Suppressor macrophage treated with lipopolysaccharide for 4 hours (primary cell): Measurements from ENCODE around the gene C20orf173.

ENCODE experiments used
- DNase-seq: peaks from one replicate; pipeline ENCODE4 v3.0.0-alpha.2; 2020

The C20orf173 gene

DNA sequence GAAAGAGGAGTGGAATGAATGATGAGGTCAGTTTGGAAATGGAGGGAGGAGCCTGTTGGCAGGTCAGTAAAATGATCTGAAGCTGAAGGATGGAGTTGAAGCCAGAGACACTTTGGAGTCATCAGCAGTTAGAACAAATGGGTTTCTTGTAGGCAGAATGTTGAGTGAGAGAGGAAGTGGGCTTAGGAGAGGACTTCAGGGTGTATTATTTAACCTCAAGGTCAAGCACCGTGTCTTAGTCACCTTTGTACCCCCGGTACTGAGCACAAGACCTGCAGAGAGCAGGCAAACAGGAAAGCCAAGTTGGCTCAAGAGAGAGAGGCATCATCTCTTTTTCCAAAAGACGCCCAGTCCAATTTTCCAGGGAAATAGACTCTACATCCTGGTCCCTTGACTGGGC is 23.3 kb downstream of the C20orf173 start:
- no peak for DNase-seq

DNA sequence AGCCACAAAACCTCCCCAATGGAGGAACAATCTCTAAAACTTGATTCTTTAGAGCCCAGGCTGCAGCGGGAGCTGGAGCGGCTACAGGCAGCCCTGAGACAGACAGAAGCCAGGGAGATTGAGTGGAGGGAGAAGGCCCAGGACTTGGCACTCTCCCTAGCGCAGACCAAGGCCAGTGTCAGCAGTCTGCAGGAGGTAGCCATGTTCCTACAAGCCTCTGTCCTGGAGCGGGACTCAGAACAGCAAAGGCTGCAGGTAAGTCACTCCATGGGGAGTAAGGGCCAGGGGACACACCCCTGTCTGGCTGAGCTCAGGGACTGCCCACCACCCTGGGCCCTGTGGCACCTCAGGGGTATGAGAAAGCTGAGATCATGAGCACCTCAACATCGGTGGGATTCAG is 24.7 kb downstream of the C20orf173 start:
- no peak for DNase-seq

DNA sequence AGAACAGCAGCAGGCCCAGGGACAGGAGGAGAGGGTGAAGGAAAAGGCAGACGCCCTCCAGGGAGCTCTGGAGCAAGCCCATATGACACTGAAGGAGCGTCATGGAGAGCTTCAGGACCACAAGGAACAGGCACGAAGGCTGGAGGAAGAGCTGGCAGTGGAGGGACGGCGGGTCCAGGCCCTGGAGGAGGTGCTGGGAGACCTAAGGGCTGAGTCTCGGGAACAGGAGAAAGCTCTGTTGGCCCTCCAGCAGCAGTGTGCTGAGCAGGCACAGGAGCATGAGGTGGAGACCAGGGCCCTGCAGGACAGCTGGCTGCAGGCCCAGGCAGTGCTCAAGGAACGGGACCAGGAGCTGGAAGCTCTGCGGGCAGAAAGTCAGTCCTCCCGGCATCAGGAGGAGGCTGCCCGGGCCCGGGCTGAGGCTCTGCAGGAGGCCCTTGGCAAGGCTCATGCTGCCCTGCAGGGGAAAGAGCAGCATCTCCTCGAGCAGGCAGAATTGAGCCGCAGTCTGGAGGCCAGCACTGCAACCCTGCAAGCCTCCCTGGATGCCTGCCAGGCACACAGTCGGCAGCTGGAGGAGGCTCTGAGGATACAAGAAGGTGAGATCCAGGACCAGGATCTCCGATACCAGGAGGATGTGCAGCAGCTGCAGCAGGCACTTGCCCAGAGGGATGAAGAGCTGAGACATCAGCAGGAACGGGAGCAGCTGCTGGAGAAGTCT is 25.5 kb downstream of the C20orf173 start:
- DNase-seq = no peak

DNA sequence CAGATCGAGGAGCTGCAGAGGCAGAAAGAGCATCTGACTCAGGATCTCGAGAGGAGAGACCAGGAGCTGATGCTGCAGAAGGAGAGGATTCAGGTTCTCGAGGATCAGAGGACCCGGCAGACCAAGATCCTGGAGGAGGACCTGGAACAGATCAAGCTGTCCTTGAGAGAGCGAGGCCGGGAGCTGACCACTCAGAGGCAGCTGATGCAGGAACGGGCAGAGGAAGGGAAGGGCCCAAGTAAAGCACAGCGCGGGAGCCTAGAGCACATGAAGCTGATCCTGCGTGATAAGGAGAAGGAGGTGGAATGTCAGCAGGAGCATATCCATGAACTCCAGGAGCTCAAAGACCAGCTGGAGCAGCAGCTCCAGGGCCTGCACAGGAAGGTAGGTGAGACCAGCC is 26.2 kb downstream of the C20orf173 start:
- no peak for DNase-seq

DNA sequence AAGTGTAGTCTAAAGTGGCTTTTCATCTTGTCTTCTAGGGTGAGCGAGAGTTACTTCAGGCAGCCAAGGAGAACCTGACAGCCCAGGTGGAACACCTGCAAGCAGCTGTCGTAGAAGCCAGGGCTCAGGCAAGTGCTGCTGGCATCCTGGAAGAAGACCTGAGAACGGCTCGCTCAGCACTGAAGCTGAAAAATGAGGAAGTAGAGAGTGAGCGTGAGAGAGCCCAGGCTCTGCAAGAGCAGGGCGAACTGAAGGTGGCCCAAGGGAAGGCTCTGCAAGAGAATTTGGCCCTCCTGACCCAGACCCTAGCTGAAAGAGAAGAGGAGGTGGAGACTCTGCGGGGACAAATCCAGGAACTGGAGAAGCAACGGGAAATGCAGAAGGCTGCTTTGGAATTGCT is 27.1 kb downstream of the C20orf173 start:
- peak; percentile 22 for DNase-seq

DNA sequence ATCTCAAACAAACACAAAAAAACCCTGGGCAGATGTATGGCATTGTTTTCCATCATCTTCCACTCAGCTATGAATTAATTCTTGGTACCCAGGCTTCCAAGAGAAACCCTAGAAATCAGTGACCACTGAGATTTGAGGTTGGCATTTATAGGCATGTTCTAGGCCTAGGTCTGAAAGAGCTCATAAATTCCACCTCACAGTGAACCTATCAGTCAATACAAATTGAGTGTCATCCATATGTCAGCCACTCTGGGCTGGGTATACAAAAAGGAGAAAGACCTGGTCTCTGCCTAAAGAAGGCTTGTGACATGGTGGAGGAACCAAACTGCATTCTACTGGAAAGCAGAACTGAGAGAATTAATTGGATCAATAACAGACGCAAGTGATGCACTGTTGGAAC is 30.2 kb downstream of the C20orf173 start:
- DNase-seq = no peak

DNA sequence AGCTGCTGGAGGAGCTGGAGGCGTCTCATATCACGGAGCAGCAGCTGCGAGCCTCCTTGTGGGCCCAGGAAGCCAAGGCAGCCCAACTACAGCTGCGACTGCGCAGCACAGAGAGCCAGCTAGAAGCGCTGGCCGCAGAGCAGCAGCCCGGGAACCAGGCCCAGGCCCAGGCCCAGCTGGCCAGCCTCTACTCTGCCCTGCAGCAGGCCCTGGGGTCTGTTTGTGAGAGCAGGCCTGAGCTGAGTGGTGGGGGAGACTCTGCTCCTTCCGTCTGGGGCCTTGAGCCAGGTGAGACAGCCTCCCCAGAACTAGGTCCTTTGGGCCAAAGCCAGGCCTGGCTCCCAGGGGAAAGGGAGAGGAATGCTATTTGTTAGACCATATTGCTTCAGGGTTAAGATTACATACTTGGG is 31.7 kb downstream of the C20orf173 start:
- DNase-seq = no peak

DNA sequence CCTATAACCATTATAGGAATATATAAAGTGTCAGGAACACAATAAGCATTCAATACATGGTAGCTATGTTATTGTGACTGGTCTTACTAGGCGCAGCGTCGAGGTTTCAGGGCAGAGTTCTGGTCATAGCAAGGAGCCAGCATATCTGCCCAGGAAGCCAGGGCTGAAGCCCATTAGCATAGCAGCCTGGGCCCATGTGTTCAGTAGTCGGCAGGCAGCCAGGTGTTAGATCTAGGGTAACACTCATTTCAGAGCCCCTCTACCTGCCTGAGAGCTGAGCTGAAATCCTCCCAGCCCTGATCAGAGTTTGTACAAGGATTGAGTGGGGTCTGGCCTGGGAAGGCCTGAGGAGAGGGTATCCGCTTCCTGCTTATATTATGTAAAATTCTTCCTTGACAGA is 32.1 kb downstream of the C20orf173 start:
- DNase-seq = no peak

DNA sequence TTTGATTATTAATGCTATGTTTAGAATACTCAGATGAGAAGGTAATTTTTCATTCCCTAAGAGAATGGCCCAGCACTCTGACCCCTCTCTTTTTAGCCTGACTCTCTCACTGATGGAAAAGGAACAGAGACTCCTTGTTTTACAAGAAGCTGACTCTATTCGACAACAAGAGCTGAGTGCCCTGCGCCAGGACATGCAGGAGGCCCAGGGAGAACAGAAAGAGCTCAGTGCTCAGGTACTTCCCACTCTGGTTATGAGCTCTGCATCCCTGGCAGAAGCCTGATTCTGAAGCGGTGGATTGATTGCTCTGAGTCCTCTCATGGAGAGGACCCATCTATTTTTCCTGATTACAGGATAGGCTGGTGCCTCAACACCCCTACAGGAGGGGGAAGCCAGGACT is 33.0 kb downstream of the C20orf173 start:
- no peak for DNase-seq

DNA sequence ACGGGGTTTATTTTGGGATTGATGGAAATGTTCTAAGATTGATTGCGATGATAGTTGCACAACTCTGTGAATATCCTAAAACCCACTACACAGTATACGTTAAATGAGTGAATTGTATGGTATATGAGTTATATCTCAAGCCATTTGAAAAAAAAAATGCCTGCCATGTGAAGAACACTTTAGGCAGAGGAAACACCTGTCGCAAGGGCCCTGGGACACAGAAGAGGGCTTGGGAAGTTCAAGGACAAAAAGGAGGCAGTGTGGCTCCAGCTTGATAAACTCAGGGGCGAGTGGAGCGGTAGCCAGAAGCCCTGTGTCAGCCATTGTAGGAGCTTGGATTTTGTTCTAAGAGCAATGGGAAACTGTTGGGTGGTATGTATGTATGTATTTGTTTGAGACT is 37.1 kb downstream of the C20orf173 start:
- DNase-seq = no peak

DNA sequence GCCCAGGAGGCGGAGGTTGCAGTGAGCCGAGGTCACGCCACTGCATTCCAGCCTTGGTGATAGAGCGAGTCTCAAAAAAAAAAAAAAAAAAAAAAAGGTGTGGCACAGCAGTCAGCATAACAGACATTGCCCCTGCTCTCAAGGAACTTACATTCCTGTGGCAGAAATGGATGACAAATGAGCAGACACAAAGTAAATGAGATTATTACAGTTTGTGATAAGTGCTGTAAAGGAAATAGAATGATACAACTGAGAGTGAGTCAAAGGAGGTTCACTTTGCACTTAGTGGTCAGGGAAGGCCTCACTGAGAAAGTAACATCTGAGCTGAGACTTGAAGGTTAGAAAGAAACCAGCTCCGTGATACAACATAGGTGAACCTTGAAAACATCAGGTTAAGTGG is 37.6 kb downstream of the C20orf173 start:
- DNase-seq = no peak

DNA sequence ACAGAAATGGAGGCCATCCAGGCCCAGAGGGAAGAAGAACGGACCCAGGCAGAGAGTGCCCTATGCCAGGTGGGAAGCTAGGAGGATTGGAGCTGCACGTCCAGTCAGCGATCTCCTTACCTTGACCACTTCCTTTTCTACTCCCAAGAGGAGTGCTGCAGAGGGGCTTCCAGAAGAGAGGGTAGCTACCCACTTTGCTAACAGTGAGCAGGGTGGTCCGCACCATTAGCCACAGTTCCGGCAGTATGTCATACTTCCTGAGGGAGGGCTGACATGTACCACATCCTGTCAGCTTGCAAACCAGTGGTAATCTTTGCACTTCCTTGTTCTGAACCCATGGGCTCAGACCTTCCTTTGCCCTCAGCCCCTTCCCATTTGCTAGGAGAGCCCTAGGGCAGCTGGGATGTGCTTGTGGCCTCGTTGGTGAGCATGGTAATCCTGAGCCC is 38.7 kb downstream of the C20orf173 start:
- DNase-seq = peak; percentile 61

DNA sequence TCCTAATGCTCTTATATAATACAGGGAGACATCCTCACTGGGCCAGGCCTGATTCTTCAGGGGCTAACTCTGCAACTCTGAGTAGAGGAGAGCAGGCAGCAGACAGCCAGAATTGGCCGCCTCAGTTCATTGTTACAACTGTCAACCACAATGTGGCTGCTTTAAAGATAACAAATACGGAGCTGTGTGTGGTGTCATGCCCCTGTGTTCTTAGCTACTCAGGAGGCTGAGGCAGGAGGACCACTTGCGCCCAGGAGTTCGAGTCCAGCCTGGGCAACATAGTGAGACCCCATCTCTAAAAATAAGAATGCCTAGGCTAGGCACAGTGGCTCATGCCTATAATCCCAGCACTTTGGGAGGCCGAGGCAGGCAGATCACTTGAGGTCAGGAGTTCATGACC is 39.7 kb downstream of the C20orf173 start:
- DNase-seq = no peak

DNA sequence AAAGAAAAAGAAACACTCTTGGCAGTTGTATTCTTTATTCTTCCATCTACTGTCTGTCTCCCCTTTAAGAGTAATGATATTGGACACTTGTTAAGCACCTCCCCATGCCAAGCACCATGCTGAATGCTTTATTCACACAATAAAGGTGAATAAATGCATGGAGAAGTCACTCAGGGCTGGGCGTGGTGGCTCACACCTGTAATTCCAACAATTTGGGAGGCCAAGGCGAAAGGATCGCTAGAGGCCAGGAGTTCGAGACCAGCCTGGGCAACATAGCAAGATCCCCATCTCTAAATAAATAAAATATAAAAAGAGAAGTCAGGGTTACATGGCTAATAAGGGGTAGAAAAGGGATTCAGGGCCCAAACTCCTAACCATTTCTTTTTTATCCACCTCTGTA is 42.0 kb downstream of the C20orf173 start:
- DNase-seq = no peak

DNA sequence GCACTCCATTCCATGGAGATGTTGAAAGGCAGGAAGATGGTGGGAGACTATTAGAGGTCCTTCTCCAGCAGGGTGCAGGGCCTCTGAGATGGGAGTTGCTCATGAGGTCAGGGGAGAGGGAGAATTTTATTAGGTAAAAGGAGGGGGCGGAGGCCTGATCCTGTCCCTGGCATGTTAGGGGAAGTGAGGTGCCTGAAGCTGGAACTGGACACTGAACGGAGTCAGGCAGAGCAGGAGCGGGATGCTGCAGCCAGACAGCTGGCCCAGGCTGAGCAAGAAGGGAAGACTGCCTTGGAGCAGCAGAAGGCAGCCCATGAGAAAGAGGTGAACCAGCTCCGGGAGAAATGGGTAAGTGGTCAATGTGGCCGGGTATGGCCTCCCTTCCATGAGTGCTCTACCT is 49.7 kb downstream of the C20orf173 start:
- no peak for DNase-seq

DNA sequence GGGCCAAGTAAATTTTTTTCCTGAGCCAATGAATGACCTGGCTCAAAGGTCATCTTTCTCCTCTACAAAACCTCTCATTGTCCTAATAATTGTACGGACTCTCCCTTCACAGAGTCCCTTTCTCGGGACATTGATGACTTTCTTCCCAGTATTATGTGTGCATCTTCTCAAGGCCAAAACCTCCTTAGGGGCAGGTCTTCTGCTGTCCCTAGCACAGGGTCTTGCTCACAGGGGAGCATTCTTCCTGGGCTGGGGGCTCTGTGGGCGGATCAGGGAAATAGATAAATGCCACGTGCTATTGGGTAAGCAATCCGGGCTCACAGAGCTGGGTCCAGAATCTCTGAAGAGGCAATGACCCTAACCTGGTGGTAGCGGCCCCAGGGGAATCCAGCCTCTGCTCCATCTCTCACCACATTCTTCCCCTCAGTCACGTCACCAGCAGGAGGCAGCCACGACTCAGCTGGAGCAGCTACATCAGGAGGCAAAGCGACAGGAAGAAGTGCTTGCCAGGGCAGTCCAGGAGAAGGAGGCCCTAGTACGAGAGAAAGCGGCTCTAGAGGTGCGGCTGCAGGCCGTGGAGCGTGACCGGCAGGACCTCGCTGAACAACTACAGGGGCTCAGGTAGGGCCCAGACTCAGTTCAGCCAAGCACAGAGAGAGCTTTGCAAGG is 50.5 kb downstream of the C20orf173 start:
- DNase-seq = no peak
